Activated B cell treated with CpG ODN at 0.5 μM for 24 hours (primary cell): Measurements from ENCODE around the gene PRKCE. TPM values are rescaled to one million over a fixed set of nuclear protein-coding genes. Genes with fewer than 3 reads are reported as not detected.

Experiments
- ATAC-seq: fragments of 200-7000 bp; cut with Tn5 transposase; one replicate; pipeline ENCODE4 v1.10.0; 2021; ENCODE audit warnings: low read depth, mild to moderate bottlenecking, moderate library complexity
- CTCF ChIA-PET: fragments of 350-600 bp; sonication (Branson Sonifier 250); formaldehyde crosslinking; loops from one replicate; lab custom pipeline; 2021; ENCODE audit warnings: antibody characterized with exemption; lab: Charles Lee
- POLR2A ChIA-PET: fragments of 350-600 bp; sonication (Branson Sonifier 250); formaldehyde crosslinking; loops from one replicate; lab custom pipeline; 2021; ENCODE audit warnings: antibody characterized with exemption; lab: Charles Lee
- DNase-seq: peaks from one replicate; pipeline ENCODE4 v3.0.0; 2022
- H3K27ac Mint-ChIP-seq: one replicate; pipeline ENCODE4 v1.8.0; 2020; ENCODE audit warnings: mixed read lengths
- H3K27me3 Mint-ChIP-seq: one replicate; pipeline ENCODE4 v1.8.0; 2021; ENCODE audit warnings: mixed read lengths
- H3K36me3 Mint-ChIP-seq: one replicate; pipeline ENCODE4 v1.8.0; 2021; ENCODE audit warnings: low read depth, mixed read lengths
- H3K4me1 Mint-ChIP-seq: one replicate; pipeline ENCODE4 v1.8.0; 2021; ENCODE audit warnings: mixed read lengths
- H3K4me3 Mint-ChIP-seq: one replicate; pipeline ENCODE4 v1.8.0; 2020; ENCODE audit warnings: mild to moderate bottlenecking, mixed read lengths
- H3K9me3 Mint-ChIP-seq: one replicate; pipeline ENCODE4 v1.8.0; 2020; ENCODE audit warnings: mixed read lengths
- intact Hi-C: fragments of 100-400 bp; cut with micrococcal nuclease; formaldehyde crosslinking; loops from one replicate; pipeline ENCODE4 v1.15.1; 2024
- total RNA-seq: library from RNA; stranded (reverse); gene quantifications from 2 replicates; pipeline ENCODE4 v1.2.3, GENCODE V29; 2022
- TF ChIP-seq, protein P1 (sequence below): fragments of 200-600 bp; IDR thresholded peaks from one replicate; pipeline ENCODE4 v1.8.0; 2022; ENCODE audit warnings: antibody characterized with exemption, mild to moderate bottlenecking

The PRKCE gene
- total RNA-seq, 1 donor from 2014 or later = 53.8 TPM

- no peak overlapping the region for H3K27ac Mint-ChIP-seq
- ChIA-PET POLR2A (interaction anchor here (0.6 to 1.4 kb wide), 5 partner anchors 15 to 288 kb away, joined by 3 to 8 read pairs (median 5); no protein-coding TSS in a partner anchor), CTCF (interaction anchor here (2.3 kb wide), 1 partner anchor 24 kb away, joined by 5 read pairs; no protein-coding TSS in a partner anchor)
- intact Hi-C loops = loop anchor here (5.0 kb wide), 1 partner anchor 35 kb away; no protein-coding TSS in a partner anchor
- ATAC-seq (no peak), DNase-seq (no peak)
- H3K36me3 Mint-ChIP-seq = peaks cover 9% of the 10 kb centered on the region
- H3K27me3 Mint-ChIP-seq = no peaks in the 10 kb centered on the region
- H3K9me3 Mint-ChIP-seq = no peaks in the 10 kb centered on the region
- H3K4me1 Mint-ChIP-seq = peaks cover 23% of the 10 kb centered on the region
- no peak overlapping the region for H3K4me3 Mint-ChIP-seq
- TF ChIP-seq, protein P1, sequence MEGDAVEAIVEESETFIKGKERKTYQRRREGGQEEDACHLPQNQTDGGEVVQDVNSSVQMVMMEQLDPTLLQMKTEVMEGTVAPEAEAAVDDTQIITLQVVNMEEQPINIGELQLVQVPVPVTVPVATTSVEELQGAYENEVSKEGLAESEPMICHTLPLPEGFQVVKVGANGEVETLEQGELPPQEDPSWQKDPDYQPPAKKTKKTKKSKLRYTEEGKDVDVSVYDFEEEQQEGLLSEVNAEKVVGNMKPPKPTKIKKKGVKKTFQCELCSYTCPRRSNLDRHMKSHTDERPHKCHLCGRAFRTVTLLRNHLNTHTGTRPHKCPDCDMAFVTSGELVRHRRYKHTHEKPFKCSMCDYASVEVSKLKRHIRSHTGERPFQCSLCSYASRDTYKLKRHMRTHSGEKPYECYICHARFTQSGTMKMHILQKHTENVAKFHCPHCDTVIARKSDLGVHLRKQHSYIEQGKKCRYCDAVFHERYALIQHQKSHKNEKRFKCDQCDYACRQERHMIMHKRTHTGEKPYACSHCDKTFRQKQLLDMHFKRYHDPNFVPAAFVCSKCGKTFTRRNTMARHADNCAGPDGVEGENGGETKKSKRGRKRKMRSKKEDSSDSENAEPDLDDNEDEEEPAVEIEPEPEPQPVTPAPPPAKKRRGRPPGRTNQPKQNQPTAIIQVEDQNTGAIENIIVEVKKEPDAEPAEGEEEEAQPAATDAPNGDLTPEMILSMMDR = no peak
Measured at GRCh38 chr2:45867800-45868199, 216.3 kb downstream of the PRKCE start.

DNA sequence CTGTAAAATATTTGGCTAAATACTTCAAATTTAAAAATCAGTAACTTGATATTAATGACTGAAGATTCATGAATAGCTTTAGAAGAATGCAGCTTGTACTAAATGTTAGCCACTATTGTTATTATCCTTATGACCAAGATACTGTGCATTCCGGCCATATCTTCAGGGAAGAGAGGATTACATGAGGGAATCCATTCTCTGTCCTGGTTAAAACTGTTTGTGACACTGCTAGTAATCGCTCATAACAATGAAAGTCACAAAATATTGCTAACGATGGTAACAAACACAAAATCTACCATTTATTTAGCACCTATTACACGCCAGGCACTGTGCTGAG lies 217.7 kb downstream of the PRKCE start:
- Mint-ChIP-seq H3K27ac (no peak overlapping the region), H3K27me3 (no peaks in the 10 kb centered on the region), H3K9me3 (no peaks in the 10 kb centered on the region), H3K36me3 (peaks cover 16% of the 10 kb centered on the region), H3K4me3 (no peak overlapping the region), H3K4me1 (peaks cover 23% of the 10 kb centered on the region)
- no peak for ATAC-seq
- ChIA-PET POLR2A (interaction anchor here (0.6 to 1.3 kb wide), 6 partner anchors 13 to 1701 kb away, joined by 3 to 6 read pairs (median 4); no protein-coding TSS in a partner anchor), CTCF (interaction anchor here (0.8 to 2.3 kb wide), 2 partner anchors 13 to 25 kb away, joined by 3 to 5 read pairs; no protein-coding TSS in a partner anchor)
- intact Hi-C loops = loop anchor here (5.0 kb wide), 1 partner anchor 37 kb away; no protein-coding TSS in a partner anchor
- no peak for DNase-seq
- TF ChIP-seq, protein P1 = no peak

GRCh38 chr2:45871025-45871424 lies 219.6 kb downstream of the PRKCE start:
- Mint-ChIP-seq H3K4me1 (peaks cover 23% of the 10 kb centered on the region), H3K27me3 (no peaks in the 10 kb centered on the region), H3K4me3 (no peak overlapping the region), H3K27ac (no peak overlapping the region), H3K9me3 (peaks cover 4% of the 10 kb centered on the region), H3K36me3 (peaks cover 33% of the 10 kb centered on the region)
- intact Hi-C loops = no loop called here
- no peak for DNase-seq
- no peak for ATAC-seq
- POLR2A ChIA-PET = no interaction called here
- CTCF ChIA-PET = no interaction called here
- TF ChIP-seq, protein P1 = no peak

DNA sequence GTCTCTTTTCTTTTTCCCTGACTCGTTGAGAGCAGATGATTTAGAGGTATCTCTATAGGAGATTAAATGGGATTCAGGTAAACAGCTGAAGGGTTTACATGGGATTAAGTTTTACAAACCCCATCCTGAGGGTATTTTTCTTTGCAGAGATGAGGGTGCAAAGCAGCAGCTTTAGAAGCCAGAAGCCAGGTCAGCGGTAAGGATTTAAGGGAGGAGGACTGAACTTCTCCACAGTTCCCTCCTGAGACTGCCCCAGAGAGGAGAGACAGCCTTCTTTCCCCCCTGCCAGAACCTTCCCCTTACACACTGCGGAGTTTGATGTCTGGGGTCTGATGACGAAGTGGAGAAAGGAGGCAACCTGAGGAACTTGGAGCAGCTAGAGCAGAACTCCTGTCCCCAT lies 220.1 kb downstream of the PRKCE start:
- TF ChIP-seq, protein P1 = no peak
- H3K4me3 Mint-ChIP-seq = no peak overlapping the region
- H3K9me3 Mint-ChIP-seq = peaks cover 9% of the 10 kb centered on the region
- no peak overlapping the region for H3K27ac Mint-ChIP-seq
- no peaks in the 10 kb centered on the region for H3K27me3 Mint-ChIP-seq
- no peak for ATAC-seq
- ChIA-PET POLR2A (no interaction called here), CTCF (no interaction called here)
- H3K4me1 Mint-ChIP-seq = peaks cover 23% of the 10 kb centered on the region
- intact Hi-C loops = no loop called here
- no peak for DNase-seq
- H3K36me3 Mint-ChIP-seq = peaks cover 39% of the 10 kb centered on the region

DNA sequence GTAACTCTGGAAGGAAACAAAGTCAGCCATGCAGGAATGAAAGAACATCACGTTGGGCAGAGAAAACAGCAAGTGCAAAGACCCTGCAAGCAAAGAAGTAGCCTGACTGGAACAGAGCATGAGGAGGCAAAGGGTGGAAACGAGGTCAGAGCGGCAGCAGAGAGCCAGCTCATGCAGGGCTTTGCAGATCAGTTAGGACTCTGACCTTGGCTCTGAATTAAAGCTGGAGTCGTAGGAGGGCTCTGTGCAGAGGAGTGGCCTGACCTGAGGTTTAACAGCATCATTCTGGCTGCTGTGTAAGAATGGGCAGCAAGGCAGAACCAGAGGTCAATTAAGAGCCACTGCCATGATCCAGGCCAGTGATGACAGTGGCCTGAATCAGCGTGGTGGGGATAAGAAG lies 220.7 kb downstream of the PRKCE start:
- DNase-seq (no peak), ATAC-seq (no peak)
- Mint-ChIP-seq H3K27ac (no peak overlapping the region), H3K36me3 (peaks cover 43% of the 10 kb centered on the region), H3K9me3 (peaks cover 10% of the 10 kb centered on the region), H3K4me1 (peaks cover 23% of the 10 kb centered on the region), H3K4me3 (no peak overlapping the region), H3K27me3 (no peaks in the 10 kb centered on the region)
- CTCF ChIA-PET = no interaction called here
- intact Hi-C loops = no loop called here
- TF ChIP-seq, protein P1 = no peak
- POLR2A ChIA-PET = no interaction called here
